Brain pericyte (primary cell): ENCODE measurements around the gene PTPN14.
"Not testable (repeated sequence)": the region's sequence is repeated elsewhere in the genome, so short reads cannot be mapped to it uniquely, and the experiment has no call there.

Source experiments
- DNase-seq: peaks from one replicate; pipeline ENCODE4 v3.0.0-alpha.2; 2012; ENCODE audit warnings: low read depth, low spot score

The PTPN14 gene

GRCh38 chr1:214510914-214511638 is 40.3 kb downstream of the PTPN14 start:
- DNase-seq: no peak

- no peak for DNase-seq
These were observed 40.9 kb downstream of the PTPN14 start for GRCh38 chr1:214510477-214510876.

GRCh38 chr1:214509622-214510021 is 41.8 kb downstream of the PTPN14 start:
- DNase-seq: not testable (repeated sequence)

- DNase-seq: no peak
These were observed 44.4 kb downstream of the PTPN14 start for GRCh38 chr1:214506972-214507431.

- DNase-seq: no peak
These were observed 46.3 kb downstream of the PTPN14 start for GRCh38 chr1:214505134-214505533.

GRCh38 chr1:214504330-214504729 is 47.1 kb downstream of the PTPN14 start:
- DNase-seq: no peak

- DNase-seq: no peak
These were observed 47.8 kb downstream of the PTPN14 start for GRCh38 chr1:214503553-214503952.

GRCh38 chr1:214500340-214501055 is 50.9 kb downstream of the PTPN14 start:
- DNase-seq: no peak

GRCh38 chr1:214499732-214500131 is 51.7 kb downstream of the PTPN14 start:
- no peak for DNase-seq

GRCh38 chr1:214498021-214498420 is 53.4 kb downstream of the PTPN14 start:
- DNase-seq: no peak

- DNase-seq: no peak
These were observed 55.3 kb downstream of the PTPN14 start for GRCh38 chr1:214496126-214496525.

- no peak for DNase-seq
These were observed 56.7 kb downstream of the PTPN14 start for GRCh38 chr1:214494706-214495105.

GRCh38 chr1:214494179-214494578 is 57.2 kb downstream of the PTPN14 start:
- not testable (repeated sequence) for DNase-seq

GRCh38 chr1:214493126-214493796 is 58.1 kb downstream of the PTPN14 start:
- no peak for DNase-seq

- no peak for DNase-seq
These were observed 58.9 kb downstream of the PTPN14 start for GRCh38 chr1:214492401-214493075.

- no peak for DNase-seq
These were observed 59.8 kb downstream of the PTPN14 start for GRCh38 chr1:214491468-214492146.

GRCh38 chr1:214485151-214485550 is 66.3 kb downstream of the PTPN14 start:
- DNase-seq: no peak

GRCh38 chr1:214483180-214483579 is 68.2 kb downstream of the PTPN14 start:
- DNase-seq: not testable (repeated sequence)

GRCh38 chr1:214481983-214482634 is 69.3 kb downstream of the PTPN14 start:
- DNase-seq: not testable (repeated sequence)

- peak; percentile 69 for DNase-seq
These were observed 74.2 kb downstream of the PTPN14 start for GRCh38 chr1:214476986-214477870.
